ENCODE results near the gene ICAM4. TPM values are rescaled to one million over a fixed set of nuclear protein-coding genes. Genes with fewer than 3 reads are reported as not detected.

Gene ICAM4
- total and polyA plus RNA-seq, 2 of the 8 experiments (the other 6 are each of a cell fraction or from before 2014, with no cell fraction given), result 1.5 to 4.1 TPM

DNA sequence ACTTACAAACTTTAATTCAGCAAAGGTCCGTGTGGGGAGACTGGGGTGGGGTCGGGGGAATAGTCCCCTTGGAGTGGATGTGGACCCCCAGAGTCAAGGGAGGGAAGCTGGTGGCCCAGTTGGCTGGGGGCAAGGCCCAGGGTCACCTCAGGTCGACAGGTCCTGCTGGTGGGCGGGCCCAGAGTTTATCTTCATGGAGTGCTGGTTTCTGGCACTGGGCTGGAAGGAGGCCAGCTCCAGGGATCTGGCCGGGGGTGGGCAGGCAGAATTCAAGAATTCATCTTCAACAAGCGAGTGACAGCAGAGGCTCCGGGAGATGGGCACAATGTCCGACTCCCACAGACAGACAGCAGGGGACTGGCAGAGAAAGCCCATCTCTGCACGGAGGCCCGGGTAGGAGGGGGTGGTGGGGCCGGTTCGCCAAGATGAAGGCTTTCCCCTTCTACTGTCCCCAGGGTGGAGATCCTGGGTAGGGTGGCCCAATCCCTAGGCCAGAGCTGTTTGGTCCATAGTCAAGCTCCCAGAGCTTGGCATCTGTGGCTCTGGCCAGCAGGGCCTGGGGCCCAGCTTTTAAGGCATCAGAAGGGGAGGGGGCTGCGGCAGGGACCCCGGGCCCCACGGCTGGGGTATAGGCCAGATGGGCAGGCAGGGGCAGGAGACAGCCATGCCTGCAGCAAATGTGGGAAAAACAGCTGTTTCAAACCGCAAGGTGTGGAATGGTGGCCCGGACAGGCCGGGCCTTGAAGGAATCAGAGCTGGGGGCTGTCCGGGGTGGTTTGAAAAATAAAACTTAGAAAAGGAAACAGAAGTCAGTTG, 29.7 kb downstream of the ICAM4 start (continued):
- TF ChIP-seq CHD7 (IDR thresholded peaks at IDR 0.05; ENCODE audit: insufficient replicate concordance, low read length), result no peak
- TF ChIP-seq, protein P1, sequence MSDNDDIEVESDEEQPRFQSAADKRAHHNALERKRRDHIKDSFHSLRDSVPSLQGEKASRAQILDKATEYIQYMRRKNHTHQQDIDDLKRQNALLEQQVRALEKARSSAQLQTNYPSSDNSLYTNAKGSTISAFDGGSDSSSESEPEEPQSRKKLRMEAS (IDR thresholded peaks at IDR 0.05), result no peak
- no peak for TF ChIP-seq SP1 (IDR thresholded peaks at IDR 0.05; ENCODE audit: low read depth, low read length)
- TF ChIP-seq ATF2 (IDR thresholded peaks at IDR 0.05; ENCODE audit: low read length), result no peak
- no peak for TF ChIP-seq NANOG (IDR thresholded peaks at IDR 0.05; ENCODE audit: insufficient read depth, low read depth, low read length, poor library complexity, severe bottlenecking)
- no peak for TF ChIP-seq SP4 (IDR thresholded peaks at IDR 0.05; ENCODE audit: low read length)
- no peak for TF ChIP-seq SP2 (IDR thresholded peaks at IDR 0.05; ENCODE audit: low read length)
